HS-27A (cell line): ENCODE results near the gene EVX1.

Experiments used
- DNase-seq: peaks from one replicate; pipeline ENCODE4 v3.0.0-alpha.2; 2012; ENCODE audit warnings: low read depth, missing footprints

EVX1 gene

DNA sequence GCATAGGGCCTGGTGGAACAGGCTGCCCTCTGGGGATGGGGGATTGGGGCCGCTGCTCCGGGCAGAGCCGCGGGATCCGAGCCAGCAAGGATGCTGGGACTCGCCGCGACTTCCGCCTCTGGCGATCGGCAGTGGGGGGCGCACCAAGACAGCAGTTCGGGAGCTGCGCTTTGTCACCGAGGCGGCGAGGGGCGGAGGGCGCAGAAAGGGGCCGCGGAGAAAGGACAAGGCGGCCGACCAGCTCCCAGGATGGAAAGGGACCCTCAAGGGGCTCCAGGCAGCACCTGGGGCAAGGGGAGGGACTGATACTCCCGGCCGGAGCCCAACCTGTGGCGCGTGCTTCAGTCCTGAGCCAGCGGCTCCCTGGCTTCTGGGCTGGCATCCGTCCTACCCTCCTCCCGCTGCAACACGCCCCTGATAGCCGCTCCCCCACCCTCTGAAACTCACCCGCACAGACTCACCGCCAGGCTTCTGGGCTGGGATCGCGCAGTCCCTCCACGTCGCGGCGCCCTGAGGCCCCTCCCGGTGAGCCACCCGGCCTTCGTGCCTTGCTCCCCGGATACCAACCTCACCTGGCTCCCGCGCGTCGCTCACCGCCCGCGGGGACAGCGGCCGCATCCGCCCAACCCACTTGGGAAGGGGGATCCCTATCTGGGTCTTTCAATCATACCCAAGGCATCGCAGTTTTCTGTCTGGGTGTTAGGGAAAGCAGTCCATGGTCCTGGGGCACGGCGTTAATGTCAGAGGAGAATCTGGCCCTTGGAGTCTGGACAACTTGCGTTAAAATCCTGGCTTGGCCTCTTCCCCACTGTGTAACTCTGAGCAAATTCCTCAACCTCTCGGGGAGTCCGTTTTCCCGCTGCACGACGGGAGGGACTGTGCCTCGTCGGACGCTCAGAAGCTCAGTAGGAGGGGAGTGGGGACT is 7.0 kb upstream of the EVX1 start:
- no peak for DNase-seq

DNA sequence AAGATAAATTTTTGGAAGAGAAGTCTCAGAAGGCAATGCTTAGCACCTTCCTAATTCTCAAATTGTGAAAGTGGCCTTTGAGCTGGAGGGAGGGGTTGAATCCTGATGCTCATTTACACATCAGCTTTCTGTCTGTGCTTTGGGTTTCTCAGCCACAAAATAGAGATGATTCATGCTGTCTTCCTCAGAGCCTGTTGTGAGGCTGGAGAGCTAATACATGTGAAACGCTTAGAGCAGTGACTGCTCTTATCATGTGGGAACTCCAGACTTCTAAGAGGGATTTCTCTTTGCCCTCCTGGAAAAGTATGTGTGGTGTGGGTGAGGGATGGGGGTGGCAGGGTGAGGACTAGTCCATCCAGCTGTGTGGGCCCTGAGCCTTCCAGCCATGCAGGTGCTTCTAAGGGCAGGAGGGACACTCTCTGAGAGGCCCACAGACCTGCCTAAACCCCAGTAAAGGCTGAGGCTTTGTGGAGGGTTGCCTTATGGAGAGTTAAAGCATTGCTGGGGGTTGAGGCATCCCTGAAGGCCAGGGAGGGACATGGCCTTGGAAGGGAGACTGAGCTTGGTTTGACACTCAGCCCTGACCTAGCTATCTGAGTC is 4.8 kb upstream of the EVX1 start:
- no peak for DNase-seq

DNA sequence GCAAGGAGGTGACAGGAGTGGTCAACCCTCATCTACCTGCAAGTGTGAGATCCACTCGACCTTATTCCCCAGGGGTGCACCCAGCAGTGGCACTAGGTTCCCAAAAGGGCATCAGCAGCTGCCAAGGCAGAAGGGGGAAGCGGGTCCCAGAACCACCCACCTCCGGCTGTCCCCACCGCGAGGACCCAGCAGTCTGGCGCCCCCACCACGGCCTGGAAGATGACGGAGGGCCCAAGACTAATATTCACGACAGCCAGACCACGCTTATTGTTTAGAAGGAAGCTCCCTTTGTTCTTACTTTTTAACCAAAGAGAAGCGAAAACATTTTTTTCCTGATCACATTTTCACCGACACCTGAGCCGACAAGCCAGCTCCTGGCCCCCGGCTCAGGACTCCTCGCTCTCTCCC is 3.6 kb upstream of the EVX1 start:
- DNase-seq = no peak

DNA sequence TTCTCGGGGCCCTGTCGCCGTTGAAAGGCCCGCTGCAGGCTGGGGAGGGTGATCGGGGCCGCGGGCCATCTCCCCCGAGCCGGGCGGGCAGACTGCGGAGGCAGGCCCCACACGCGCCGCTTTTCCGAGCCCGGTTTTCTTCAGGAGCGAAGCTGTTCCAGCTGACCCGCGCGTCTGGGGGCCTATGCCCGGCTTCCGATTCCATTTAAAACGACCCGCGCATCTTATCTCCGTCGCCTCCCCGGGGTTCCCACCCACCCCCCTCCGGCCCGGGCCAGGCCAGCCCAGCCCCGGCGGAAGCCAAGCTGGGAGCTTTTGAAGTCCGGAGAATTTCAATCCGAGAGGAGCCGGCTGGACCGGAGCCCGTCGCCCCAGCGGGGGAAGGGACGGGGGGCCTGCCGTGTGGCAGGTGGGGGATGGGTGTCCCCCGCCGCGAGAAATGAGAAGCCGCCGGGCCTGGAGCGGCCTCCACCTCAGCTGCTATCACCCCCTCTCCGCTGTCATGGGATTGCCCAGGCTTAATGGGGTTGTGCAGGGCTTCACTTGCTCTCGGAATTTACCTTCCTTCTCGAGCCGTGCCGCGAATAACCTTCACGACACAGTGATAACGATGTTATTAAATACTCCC is 3.1 kb upstream of the EVX1 start:
- no peak for DNase-seq

DNA sequence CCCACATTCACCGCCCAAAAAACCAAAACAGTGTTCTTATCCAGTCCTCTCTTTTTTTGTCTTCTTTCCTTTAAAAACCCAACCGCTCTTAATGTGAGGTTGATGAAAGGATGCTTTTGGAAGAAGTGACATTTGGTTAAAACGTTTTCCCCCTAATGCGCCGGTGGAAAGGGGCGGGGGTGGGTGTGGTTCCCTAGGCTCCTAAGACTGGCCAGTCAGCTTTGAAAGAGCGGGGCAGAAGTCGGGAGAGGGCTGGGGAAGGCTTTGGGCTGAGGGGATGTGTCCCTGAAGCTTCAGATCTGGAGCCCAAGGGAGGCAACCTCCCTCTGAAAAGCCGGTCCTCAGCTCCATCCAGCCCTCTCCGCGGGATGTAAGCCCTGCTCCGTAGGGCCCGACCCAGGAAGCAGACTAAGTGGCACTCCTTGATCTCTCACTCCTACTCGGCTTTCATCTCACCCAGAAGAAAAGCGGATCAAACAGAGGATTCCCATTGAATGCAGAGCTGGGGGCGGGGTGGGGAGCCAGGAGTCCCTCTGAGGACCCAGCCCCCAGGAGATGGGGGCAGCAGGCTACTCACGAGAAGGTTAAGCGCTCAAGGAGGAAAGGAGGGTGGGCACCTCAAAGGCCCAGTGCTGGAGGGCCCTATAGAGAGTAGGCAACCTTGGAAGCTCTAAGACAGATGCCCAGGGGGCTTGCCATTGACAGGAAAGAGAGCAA is 2.4 kb upstream of the EVX1 start:
- DNase-seq = no peak

DNA sequence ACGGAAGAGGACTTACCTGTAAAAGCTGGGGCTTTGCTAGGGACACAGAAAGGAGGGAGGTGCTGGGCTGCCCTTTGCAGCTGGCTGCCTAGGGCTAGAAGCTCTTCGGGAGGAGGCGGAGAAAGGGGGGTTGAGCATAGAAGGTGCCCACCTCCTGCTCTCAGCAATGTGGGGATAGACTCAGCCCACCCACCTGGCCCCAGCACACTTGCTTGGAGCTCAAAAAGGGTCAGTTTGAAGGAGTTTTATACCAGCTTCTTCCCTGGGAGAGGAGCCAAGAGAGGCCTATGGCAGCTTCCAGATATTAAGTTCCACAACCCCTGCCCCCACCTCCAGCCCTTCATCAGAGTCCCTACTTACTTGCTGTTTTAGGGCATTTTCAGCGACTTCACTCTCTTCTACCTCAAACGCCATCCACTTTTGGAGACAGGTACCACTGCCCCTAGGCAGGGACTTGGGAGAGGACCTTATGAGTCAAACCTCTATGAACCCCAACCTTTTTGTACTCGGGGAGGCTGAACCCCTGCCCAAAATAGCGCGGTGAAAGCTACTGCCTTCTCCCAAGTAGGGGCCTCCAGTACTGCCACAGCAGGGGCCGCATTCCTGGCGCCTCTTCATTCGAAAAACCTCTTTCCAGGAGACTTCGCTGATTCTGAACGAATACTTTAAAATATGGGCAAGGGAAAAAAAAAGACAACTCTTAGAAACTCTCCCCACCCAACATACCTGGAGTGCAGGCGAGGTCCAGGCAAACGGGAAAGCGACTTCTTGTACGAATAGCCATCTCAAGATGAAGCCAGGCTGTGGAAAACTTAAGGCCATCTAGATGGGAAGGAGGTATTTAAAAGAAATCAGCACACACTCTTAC is 1.2 kb upstream of the EVX1 start:
- no peak for DNase-seq

DNA sequence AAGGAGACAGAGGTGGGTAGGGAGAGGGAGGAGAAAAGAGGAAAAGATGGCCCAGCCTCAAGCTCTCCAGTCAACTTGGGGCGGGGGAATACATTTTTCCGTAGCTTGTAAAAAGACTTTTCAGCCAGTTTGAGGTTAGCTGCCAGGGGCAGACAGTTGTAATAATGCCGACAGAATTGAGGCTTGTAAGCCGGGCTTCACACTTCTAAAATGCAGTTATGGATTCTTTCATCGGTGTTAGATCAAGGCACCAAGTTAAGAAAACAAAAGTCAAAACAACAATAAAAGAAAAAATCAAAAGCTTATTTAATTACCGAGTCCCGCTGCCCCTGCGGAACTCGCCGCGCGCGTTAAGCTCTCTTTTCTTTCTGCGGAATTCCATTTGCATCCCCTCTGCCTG is 448 bp upstream of the EVX1 start:
- no peak for DNase-seq

DNA sequence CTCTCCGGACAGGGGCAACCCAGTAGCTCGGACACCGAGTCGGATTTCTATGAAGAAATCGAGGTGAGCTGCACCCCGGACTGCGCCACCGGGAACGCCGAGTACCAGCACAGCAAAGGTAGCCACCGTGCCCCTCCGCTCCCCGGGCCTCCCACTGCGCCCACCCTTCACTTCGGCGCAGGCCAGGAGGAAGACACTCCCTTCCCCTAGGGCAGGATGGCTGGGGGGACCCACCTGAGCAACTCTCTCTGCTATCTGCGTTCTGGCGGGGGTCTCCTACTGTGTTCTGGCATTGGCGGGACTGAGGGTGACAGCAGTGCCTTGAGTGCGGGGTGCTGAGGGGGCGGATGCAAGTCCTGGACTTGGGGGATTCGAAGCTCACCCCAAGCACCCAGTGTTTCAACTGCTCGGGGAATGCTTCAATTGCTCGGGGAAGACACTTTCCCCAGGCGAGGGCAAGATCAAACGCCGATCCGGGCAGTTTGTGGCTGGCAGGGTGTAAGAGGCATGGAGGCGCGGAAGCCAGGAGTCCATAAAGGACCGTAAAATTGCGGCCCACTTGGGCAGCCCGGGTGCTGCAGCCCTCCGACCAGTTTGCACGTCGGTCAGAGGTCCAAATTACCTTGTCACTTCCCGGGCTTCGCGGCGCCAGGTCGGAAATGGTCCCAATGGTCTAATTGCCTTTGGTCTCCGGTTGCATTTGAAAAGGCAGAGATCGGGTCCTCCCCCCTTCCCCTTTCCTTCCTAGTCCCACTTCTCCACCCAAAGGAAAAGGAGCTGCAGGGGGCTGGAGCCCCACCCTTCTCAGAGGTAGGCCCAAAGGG is 950 bp downstream of the EVX1 start:
- DNase-seq = no peak

DNA sequence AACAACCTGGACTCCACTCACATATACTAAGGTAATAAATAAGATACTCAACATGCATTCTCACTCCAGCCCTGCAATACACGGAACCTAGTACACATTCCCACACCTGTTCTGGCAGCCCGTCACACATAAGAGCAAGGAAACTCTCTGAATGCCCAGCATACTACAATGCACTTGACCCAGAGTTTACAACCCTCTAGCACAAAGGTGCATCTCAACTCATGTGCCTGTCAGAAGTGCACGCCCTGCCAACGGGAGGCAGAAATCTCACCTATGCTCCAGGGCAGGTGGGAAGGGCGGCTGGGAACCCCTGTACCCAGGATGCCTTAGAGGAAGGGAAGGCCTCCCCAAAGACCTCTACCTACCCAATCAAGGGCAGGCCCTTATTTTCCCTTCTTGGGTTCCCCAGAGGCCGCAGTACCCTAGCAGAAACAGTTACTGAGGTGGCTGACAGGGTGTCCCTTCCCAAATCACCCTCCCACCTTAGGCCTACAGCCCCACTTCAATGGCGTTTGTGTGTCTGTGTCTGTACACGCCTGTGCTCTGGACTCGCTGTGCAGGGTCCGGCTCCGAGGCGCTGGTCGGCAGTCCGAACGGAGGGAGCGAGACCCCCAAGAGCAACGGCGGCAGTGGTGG is 2.0 kb downstream of the EVX1 start:
- DNase-seq = no peak

DNA sequence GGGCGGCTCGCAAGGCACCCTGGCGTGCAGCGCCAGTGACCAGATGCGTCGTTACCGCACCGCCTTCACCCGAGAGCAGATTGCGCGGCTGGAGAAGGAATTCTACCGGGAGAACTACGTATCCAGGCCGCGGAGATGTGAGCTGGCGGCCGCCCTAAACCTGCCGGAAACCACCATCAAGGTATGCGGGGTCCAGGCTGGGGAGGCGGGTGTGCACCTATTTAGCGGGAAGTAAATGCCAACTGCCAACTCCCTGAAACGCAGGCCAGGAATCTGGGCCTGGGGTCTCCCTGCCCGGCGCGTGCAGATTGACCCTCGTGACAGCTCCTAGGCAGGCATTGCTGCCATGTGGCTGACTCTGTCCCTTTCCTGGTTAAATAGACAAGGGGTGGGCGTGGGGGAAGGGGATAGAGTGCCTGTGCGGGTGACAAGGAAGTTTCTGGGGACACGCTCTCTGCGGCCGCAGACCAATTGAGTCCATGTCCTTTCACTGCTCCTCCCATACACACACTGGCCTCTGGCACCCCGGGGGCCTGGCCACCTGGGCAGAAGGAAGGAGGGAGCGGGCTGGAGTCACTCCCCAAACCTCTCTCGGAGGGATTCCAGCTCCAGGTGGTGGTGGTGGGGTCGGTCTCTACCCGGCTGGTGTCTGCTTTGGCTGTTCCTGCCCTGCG is 2.7 kb downstream of the EVX1 start:
- DNase-seq = no peak

DNA sequence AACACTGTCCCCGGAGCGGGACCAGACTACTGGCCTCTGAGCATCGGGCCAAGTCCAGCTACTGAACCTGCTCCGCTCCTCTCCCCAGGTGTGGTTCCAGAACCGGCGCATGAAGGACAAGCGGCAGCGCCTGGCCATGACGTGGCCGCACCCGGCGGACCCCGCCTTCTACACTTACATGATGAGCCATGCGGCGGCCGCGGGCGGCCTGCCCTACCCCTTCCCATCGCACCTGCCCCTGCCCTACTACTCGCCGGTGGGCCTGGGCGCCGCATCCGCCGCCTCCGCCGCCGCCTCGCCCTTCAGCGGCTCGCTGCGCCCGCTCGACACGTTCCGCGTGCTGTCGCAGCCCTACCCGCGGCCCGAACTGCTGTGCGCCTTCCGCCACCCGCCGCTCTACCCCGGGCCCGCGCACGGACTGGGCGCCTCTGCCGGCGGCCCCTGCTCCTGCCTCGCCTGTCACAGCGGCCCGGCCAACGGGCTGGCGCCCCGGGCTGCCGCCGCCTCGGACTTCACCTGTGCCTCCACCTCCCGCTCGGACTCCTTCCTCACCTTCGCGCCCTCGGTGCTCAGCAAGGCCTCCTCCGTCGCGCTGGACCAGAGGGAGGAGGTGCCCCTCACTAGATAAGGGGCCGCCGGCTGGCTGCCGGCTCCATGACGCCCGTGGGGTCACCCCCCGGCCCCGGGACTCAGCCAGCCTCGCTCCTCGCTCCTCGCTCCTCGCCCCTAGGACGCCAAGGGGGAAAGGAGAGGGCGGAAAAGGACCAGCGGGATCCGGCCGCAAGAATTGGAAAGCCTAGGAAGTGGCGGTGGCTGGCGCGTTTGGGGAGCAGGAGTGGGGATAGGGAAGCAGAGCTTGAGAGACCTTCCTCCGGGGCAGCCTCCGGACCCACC is 3.4 kb downstream of the EVX1 start:
- DNase-seq = no peak

DNA sequence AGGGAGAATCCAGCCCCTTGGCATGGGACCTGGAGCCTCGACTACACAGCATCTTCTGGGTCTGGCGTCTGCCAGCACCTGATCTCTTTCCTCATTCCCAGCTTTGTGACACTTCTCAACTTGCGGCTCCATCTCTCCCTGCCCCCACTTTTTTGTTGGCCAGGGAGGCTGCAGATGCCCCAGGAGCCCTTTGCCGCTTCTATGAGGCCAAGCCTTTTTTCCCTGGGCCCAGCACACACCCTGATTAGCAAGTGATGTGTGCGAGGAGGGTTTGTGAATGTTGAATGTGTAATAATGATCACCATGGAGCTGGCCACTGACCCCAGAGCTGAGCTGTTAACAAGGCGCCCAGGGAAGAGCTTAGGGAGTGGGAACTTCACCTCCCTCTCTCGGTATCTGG is 4.4 kb downstream of the EVX1 start:
- DNase-seq = no peak

DNA sequence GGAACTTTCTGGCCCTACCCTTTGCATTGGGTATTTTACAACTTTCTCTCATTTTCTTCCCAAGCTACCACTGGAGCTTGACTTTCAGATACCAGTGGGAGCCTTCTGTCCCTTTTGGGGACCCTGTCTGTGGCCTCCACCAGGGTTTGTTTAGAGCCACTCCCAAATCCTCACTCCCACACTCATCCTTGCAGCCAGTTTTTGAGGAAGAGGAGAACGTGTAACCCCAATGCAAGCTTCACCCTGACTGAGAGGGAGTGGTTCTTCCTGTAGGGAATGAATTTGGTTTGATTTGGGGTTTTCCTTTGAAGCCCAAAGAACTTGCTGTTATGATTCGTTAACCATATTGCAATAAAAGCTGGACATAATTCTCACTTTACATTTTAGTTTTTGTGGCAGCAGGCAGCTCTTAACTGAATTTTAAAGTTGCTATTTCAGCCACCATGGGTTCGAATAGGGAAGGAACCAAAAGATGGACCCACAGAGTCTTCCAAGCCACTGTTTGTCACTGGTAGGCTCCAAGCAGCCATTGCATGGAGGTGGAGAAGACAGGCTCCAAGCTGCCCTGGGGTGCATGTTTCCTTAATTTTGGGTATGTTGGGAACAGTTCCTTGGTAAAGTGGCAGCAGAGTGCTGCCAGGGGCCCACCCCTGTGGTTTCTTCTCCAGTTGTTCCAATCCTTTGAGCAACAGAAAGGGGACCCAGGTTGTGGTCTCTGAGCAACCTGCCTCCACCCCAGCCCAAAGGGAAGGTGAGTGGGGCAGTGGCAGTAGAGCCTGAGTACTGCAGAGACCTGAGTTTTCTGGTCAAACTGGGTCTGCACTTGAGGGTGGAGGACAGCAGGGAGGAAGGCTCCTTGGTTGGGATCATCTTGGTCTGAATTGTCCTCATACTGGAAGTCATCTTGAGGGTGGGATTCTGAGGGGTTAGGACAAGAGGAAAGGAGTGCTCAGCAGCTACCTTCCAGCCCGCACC is 5.1 kb downstream of the EVX1 start:
- DNase-seq = no peak

DNA sequence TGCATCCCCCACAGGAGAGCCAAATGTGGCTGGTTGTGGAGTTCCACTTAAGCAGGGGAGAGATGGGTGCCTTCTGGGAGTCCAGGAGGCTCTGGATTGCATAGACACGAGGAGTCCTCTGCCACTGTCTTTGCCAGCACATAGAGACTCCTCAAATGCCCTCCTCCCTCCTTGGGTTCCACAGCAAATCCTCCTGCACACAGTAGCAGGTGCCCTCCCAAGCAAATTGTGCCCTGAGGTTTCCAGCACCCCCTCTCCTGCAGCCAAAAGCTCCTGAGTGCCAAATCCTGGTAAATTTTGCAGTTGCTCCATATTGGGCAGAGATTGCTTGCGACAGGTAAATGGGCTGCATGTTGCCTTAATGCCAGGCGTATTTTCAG is 5.8 kb downstream of the EVX1 start:
- no peak for DNase-seq

DNA sequence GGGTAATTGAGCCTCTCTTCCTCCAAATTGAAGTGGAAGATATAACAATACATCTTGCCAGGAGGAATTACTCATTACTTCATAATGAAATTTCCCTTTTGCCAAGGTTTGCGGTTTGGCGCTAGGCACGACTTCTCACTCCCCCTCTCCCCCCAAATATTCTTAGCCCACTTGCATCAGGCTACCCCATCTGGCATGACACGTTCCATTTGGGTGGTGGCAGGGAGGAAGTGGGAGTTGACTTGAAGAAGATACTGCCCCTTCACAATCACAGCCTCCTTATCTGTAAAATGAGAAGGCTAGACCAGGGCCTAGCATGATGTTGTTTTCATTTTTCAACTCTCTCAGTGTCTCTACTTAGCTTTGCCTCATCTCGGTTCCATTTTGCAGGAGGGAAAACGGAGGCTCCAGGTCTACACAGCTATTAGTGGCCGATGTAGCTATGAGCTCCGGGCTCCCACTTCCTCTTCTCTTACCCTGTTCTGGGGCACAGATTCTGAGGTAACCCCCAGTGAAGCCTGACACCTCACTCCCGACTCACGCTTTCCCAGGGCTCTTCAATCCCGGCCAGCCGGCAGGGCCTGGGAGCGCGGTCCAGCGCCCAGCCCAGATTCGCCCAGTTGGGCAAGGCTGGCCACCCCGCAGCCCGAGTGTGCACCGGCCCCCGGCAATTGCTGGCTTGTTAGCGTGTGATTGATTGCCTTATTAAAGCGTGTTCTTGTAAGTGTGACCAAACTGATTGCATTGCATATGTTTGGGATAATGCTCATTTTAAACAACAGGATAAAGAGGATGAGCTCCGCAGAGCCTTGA is 6.5 kb downstream of the EVX1 start:
- no peak for DNase-seq

DNA sequence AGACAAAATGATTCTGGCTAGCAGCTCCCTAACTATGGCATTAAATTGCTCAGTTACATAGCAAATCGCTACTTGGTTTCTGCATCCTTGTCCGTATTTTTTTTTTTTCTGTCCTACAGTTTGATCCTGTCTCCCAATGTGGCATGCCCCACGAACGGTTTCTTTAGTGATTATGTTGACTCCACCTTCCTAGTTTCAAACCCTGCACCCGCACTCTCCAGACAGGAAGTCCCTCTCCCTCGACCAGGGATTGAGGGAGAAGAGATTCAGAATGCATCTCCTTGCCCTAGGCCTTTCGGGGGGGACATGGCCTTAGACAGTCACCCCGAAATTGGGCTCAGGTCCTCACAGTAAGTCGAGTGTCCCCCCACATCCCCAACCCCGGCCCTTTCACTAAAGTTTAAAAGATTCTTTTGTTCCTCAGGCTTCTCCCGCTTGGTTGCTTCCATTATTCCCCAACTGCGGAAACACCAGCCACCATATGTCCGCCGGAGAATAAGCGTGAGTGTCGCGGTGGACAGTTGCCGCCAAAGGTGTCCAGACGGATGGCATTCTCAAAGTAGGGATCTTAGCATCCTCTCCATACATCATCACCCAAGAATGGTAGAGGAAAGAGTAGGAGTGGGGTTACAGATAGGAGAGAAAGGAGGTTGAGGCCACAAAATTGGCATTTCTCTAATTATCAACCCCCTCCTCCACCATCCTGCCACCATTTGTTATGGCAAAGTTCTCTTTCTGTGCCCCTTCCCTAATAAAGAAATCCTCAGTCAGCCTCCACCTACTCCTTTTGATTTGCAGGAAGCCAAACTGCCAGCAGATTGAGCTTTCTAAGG is 7.3 kb downstream of the EVX1 start:
- no peak for DNase-seq
